Stimulated activated CD4-positive, alpha-beta T cell treated with anti-CD3 and anti-CD28 coated beads, Interleukin-2, amount 100 ng/mL, for 4 hours (primary cell): ENCODE results near the gene FGD3.
"Not testable (repeated sequence)": the region's sequence is repeated elsewhere in the genome, so short reads cannot be mapped to it uniquely, and the experiment has no call there.

Experiments used
- DNase-seq: peaks from one replicate; pipeline ENCODE4 v3.0.0-alpha.2; 2020; ENCODE audit warnings: low read depth

Gene FGD3, protein sequence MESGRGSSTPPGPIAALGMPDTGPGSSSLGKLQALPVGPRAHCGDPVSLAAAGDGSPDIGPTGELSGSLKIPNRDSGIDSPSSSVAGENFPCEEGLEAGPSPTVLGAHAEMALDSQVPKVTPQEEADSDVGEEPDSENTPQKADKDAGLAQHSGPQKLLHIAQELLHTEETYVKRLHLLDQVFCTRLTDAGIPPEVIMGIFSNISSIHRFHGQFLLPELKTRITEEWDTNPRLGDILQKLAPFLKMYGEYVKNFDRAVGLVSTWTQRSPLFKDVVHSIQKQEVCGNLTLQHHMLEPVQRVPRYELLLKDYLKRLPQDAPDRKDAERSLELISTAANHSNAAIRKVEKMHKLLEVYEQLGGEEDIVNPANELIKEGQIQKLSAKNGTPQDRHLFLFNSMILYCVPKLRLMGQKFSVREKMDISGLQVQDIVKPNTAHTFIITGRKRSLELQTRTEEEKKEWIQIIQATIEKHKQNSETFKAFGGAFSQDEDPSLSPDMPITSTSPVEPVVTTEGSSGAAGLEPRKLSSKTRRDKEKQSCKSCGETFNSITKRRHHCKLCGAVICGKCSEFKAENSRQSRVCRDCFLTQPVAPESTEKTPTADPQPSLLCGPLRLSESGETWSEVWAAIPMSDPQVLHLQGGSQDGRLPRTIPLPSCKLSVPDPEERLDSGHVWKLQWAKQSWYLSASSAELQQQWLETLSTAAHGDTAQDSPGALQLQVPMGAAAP

DNA sequence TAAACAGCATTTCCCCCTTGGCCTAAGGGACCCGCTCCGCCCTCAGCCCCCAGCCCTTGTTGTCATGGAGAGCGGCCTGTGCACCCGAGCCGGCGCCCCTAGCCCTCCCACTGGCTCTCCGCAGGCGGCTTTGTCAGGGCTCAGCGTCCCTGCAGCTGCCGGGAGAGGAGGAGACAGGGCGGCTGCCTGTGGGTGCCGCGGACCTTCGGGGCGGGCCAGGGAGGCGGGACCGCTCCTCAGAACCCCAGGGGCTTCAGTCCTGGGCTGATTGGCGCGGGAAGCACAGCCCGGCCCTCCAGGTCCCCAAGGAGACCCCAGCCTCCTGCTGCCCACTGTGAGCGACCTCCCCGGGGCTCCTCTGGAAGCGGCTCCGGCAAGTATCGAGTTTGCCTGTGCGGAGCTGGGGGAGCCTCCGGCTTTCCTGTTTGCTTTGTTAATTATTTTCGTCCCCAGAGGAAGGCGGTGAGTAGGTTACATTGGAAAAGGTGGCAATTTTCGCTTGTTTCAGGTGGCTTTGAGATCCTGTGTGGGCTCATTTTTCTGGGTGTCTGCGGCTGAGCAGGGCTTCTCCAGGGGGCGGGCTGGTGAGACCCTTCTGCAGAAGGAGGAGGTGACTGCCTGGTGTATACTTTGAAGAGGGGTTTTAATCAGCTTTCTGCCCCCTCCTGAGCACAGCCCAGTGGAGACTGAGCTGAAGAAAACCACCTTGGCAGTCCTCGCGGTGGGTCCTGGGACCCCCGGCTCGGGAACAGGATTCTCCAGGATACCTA, at the start of gene FGD3:
FGD3 (plus strand) TSS at position 256 of the 770 bp plus-strand sequence. CDS start 28,734 bp downstream, outside the sequence.
- no peak for DNase-seq

DNA sequence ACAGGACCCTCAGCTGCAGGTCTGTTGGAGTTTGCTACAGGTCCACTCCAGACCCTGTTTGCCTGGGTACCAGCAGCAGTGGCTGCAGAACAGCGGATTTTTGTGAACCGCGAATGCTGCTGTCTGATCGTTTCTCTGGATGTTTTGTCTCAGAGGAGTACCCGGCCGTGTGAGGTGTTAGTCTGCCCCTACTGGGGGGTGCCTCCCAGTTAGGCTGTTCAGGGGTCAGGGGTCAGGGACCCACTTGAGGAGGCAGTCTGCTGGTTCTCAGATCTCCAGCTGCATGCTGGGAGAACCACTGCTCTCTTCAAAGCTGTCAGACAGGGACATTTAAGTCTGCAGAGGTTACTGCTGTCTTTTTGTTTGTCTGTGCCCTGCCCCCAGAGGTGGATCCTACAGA, 42.2 kb upstream of the FGD3 start:
- DNase-seq = not testable (repeated sequence)

DNA sequence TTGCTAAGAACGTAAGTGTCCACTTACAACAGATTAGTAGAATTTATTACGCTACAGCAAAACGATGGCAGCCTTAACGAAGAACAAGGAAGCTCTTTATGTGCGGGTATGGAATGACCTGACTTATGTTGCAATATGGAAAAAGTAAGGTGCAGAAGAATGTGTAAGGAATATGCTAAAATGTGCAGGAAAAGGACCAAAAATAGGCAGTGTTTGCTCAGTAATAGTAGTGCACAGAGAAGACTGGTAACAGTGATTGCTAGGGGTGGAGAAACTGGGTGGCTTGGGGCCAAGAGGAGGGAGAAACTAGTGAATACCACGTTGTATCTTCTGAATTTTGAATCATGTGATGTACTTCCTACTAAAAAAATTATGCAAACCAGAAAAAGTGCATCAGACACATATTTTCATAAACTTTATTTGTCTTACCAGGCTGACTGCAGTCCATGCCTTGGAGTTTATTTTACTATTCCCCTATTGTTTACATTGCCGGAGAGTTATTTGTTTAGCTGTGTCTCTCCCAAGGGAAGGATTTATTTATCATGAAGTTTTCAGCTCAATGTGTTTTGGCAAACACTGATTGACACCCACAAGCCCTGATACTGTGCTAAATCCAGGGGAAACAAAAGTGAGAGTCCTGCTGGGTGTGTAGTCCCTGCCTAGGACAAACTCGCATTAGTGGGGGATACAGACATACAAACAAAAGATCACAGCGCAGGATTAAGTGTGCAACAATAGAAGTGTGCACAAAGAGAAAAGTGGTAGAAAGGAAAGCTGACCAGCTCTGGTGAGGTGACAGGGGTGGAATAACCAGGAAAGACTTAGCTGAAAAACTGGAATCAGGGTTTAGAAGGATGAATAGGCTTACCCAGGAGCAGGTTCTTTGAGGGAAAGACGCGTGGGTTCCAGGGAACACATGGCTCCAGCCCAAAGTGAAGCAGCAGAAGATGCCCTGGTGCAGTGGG, 35.5 kb upstream of the FGD3 start:
- DNase-seq = no peak

DNA sequence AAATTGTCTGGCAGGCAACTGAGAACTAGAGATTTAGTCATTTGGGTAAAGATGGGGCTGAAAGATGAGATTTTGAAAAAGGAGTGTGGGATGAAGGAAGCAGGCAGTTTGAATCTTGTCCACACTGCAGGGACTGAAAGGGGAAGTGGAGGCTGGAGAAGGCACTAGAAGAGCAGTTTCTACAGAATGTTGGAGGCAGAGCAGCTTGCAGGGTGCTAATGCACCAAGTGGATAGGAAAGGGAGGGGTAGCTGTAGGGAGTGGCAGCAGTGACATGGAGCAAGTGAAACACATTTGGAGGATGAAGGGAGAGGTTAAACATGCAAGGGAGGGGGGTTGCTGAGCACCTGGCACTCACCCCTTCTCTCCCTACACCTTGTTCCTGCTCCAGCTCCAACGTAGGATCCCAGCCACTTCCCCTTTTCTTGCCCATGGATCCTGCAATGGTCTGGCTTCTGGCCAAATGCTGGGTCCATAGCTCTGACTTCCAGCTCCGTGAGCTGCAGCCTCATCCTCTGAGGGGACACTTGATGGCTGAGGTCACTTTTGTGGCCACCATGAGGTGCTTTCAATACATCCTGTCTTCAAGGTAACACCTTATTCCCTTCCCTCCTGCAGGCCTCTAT, 30.0 kb upstream of the FGD3 start:
- DNase-seq = no peak

DNA sequence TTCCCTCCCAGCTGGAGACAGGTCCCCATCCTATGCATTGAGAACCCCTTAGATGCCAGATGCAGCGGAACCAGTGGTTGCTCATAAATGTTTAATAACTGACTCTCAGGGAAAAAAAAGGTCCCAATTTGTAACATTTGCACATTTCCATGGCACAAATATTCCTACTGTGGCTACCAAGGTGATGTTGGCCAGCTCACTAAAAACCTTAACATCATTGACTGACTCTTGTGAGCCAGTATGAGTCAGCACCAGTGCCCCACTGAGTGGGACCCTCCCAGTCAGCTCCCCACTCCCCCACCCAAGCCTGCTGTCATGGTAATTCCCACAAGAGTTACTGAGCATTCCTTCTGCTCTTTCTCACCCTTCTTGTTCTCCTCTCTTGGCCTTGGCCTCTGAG, 26.9 kb upstream of the FGD3 start:
- DNase-seq = no peak

DNA sequence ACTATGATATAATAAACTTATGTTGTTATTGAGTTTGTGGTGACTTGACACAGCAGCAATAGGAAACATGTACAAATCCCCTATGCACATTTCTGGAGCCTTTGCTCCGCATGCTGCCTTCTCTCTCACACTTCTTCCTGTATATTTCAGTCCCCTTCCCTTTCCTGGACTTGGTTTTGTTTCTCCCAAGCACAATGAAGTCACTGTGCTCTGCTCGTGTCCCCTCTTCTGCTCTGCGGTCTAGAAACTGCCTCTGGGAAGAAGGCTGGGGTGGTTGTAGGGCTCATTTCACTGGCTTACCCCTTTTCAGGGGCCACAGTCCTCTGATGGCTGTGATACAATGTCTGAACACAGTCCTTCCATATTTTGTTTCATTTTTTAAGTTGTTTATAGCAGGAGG, 15.7 kb upstream of the FGD3 start:
- no peak for DNase-seq

DNA sequence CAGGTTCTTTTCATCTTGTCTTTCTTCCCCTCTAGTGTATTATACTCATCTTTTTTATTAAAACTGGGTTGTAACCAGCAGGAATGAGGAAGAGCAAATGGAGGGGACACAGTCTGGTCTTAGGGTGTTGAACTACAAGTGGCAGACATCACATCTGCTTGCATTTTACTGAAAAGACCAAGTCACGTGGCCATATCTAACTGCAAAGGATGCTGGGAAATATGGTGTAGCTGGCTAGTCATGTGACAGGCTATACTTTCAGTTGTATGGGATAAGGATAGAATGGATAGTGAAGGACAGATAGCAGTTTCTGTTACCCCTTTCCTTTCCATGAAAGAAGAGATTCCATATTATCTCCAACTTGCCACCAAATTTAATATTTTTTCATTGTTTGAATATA, 13.0 kb upstream of the FGD3 start:
- DNase-seq = no peak

DNA sequence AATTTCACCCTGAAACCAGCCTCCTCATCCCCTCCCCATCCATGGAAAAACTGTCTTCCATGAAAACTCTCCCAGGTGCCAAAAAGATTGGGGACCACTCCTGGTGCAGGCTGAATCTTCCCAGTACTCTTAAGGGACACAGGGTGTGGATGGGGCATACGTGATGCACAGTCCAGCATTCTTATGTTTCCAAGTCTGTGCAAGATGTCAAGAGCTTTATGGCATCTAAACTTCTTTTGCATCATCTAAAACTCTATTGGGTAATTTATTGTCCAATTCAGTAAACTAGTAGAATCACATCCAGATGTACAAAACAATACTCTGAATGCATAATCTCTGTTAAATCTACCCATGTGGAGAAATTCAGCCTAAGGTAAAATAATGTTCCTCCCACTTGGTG, 9.3 kb upstream of the FGD3 start:
- DNase-seq = no peak

DNA sequence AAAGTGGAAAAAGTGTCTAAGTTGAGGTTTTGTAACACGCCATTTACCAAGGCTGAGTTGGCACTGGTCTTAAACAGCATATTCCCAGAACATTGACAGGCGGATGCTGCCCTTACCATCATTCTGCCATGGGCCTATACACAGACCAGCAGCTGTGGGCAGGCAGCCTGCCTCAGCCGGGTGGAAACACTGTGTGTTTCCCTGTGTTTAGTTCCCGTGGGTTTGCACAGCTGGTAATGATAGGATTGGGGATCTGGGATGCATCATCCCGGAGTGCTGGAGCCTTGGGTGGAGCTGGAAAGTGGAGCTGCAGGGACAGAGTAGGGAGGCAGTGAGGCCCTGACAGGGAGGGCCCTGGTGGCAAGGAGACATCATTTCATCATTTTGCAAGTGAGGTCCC, 5.5 kb upstream of the FGD3 start:
- DNase-seq = no peak

DNA sequence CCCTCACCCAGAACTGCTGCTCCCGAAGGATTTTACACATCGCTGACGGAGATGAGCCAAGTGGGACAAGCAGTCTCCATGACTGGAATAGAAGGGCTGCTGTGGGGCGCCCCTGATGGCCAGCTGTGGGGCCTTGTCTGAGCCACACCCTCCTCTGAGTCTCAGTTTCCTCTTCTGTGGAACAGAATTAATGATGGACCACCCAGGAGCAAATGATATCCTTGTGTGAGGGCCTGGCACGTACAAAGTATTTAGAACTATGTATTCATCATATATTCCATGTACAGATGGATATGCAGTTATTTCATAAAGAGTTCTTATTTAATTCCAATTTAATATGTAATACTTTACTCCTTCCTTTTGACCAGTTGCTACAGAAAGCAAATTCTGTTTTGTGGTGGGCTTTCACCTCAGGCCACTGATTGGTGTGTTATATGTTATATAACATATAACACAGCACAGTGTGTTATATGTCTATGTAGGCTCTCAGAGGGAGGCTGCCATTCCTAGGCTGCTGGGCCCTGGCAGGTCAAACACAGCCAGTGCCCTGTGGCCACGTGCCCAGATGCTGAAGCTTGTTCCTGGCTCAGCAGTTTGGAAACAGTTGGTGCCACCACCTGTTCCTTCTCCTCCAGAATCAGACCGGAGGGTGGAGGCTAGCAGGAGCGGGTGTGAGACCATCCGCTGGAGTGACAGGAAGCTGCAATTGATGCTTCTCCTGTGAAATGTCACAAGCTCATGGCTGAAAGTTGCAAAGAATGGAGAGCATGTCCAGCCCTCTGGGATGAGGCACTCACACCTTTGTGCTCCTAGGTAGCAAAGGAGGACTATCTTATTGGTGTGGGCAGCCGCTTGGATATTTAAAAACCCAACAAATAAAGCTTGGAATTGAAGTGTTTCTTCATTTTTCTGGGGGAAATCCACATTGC, 4.4 kb upstream of the FGD3 start:
- no peak for DNase-seq

DNA sequence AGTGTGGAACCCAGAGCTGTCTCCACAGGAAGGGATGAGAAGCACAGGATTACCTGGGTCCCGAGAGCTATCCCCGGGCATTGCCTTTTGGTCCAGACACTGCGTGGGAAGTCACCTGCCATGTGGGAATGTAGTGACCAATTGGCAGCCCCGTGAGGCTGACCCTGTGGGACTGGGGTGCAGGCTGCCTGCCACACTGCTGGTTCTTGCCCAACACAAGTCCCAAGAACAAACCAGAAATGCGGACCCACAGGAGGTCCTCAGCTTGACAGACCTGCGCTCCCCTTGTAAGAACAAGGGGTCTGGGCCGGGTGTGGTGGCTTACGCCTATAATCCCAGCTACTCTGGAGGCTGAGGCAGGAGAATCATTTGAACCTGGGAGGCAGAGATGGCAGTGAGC, 2.4 kb upstream of the FGD3 start:
- DNase-seq = no peak

DNA sequence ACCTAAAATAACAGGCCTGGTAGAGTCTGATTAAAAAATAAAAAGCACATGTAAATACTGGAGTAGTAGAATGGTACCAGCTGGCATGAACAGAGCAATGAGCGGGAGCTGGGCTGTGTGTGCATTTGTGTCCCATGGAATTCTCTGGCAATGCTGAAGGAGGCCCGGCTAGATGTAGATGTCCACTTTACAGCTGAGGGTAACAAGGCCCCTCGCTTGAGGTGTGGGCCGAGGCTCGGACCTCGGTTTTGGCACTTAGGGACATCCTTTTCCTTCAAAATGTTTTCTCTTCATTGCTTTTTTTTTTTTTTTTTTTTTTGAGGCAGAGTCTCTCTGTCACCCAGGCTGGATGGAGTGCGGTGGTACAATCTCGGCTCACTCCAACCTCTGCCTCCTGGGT, 1.5 kb upstream of the FGD3 start:
- DNase-seq = no peak

DNA sequence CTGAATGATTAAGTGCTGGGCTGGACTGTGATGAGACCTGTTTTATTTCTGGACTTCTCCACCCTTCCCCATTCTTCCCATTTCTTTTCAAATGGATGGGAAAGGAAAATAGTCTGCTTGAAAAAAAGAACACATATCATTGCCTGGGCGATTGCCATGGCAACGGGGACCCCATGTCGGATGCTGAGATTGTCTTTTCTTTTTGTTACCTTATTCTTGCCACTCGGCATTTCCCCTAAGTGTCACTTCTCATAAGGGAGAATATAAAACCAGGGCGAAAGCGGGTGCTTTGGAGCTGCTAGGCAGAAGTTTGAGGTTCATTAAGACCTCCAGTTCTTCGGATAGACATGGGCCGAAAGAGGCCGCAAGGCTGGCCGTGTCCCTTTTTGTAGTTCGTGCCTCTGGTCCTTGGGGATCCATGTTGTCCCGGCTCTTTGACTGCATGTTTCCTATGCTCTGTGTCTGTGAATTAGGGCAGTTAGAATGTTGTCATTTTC, 763 bp downstream of the FGD3 start:
- no peak for DNase-seq

DNA sequence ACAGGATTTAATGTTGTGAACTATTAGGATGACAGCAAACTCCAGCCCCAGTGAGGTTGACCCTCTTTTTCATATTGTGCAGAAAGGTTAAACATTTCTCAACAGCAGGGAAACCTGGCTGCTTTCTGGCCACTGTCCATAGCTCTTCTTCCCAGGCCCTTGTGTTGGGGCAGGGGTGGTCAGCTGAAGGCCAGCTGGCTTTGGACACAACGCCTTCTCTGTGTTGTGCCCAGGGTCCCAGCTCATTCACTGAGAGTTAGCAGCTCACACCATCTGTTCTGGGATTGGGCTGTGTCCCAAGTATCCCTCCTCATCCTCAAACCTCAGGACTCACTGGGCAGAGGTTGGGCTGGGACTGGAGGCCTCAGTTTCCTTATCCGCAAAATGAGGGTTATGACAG, 1.3 kb downstream of the FGD3 start:
- no peak for DNase-seq

DNA sequence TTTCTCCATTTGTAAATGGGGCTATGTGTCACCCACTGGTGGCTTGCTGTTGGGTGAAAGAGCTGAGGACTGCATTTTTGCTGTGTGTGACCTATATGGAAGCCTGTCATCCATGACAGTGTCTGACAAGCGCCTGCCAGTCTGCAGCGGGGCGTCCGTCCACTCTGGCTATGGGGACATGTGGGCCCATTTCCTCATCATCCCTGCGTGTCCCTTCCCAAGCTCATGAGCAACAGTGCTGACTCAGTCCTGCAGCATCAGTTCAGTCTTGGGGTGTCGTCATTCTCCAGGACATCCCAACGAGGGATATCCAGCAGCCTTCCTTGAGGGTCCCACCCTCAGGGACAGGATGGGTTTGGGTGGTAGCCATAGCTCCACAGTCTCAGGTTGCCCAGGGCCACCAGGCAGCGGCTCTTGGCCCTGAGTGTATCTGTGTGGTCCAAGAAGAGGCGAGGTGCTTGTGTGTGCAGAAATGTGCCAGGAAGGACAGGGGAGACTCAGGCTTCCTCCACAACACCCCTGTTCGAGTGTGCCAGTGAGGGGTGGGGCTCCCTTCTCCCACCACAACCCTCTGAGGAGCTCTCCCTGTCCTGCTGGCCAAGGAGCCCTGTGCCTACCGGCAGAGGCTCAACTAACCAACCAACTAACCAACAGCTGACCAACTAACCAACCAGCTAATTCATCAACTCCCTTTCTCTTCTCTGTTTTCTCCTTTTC, 2.1 kb downstream of the FGD3 start:
- DNase-seq = no peak

DNA sequence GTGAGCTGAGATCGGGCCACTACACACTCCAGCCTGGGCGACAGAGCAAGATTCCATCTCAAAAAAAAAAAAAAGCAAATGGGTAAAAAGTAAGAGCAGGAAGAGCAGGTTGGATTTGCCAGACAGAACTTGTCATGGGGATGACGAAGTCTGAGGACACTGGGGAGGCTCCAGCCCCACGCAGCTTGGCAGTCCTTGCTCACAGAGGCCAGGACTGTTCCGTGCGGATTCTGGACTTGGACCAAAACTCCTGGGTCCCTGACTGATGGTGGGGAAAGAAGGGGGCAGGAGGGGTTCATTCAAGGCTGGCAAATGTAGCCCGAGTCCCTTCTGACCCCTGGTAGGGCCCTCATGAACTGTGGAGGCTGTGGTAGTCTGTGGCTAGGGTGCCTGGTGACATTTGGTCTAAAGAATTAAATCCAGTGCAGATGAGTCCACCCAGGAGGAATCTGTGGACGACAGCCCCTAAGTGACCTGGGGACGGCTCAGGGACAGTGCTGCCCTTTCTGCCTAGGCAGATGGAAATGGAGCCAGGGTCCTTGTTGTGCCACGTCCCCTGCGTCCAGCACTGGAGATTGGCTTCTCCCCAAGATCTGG, 3.1 kb downstream of the FGD3 start:
- DNase-seq = no peak

DNA sequence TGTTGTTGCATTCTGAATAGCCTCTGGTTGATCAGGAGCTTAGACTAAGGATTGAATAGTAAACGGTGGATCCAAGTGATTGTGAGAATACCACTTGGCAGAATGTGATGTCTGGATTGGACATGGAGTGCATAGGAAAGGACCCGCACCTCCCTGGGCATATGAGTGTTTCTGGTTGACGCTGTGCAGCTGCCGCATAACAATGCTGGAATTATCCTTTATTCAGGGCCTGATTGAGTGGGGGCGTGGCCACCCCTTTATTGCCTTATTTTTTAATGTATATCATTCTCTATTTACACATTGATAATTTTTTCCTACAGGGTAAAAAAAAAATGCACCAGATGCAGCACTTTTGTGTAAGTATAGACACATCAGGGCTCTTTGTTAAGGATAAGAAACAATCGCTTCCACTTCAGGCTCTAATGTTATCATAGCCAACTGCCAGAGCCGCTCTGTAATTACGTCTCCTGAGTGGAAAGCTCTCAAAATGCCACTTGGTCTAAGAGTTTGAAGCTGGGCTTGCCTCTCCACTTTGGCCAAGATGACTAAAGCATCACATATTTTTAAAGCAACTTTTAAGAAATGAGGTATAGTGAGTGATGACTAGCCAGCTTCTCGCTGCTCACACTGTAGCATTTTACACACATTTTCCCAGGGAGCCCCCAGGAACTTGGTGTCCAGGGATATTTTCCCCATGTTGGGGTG, 5.7 kb downstream of the FGD3 start:
- no peak for DNase-seq
